NB4 (cell line): Measurements from ENCODE around the gene C10orf71.

Experiments
- DNase-seq: peaks from one replicate; pipeline ENCODE4 v3.0.0; 2010; ENCODE audit warnings: low read depth
- H3K4me3 ChIP-seq: one replicate; pipeline ENCODE4 v1.5.1; 2011; ENCODE audit warnings: mild to moderate bottlenecking, low read depth, low read length, moderate library complexity
- CTCF ChIP-seq: IDR thresholded peaks from one replicate; pipeline ENCODE4 v1.5.1; 2012; ENCODE audit warnings: low read depth, low read length
- MAX ChIP-seq: IDR thresholded peaks from 2 replicates; pipeline ENCODE4 v1.6.1; 2011; ENCODE audit warnings: low read depth, low read length
- MYC ChIP-seq: IDR thresholded peaks from 2 replicates; pipeline ENCODE4 v1.6.1; 2011; ENCODE audit warnings: low read depth, low read length
- POLR2A ChIP-seq: IDR thresholded peaks from 2 replicates; pipeline ENCODE4 v1.6.1; 2011; ENCODE audit warnings: mild to moderate bottlenecking; ENCODE audit not compliant: insufficient read length; ENCODE audit errors: extremely low read depth

C10orf71 gene

GRCh38 chr10:49297818-49298670 lies 926 bp upstream of the C10orf71 start:
- no peak for TF ChIP-seq MAX
- no peak for TF ChIP-seq CTCF
- TF ChIP-seq MYC = no peak
- no peak for TF ChIP-seq POLR2A
- H3K4me3 ChIP-seq = no peak overlapping the region
- DNase-seq = no peak

- TF ChIP-seq CTCF (no peak), MAX (no peak), POLR2A (no peak), MYC (no peak)
- no peak for DNase-seq
- H3K4me3 ChIP-seq = no peak overlapping the region
Measured at GRCh38 chr10:49298671-49298982, 343 bp upstream of the C10orf71 start.

- H3K4me3 ChIP-seq = no peak overlapping the region
- DNase-seq = no peak
- TF ChIP-seq POLR2A (no peak), MAX (no peak), MYC (no peak), CTCF (no peak)
Measured at GRCh38 chr10:49299816-49300139, 808 bp downstream of the C10orf71 start.

GRCh38 chr10:49300140-49300974 lies 1.4 kb downstream of the C10orf71 start:
- DNase-seq = no peak
- TF ChIP-seq MAX (no peak), POLR2A (no peak), CTCF (no peak), MYC (no peak)
- H3K4me3 ChIP-seq = no peak overlapping the region

GRCh38 chr10:49301302-49301701 lies 2.3 kb downstream of the C10orf71 start:
- TF ChIP-seq POLR2A (no peak), CTCF (no peak), MAX (no peak), MYC (no peak)
- H3K4me3 ChIP-seq = no peak overlapping the region
- no peak for DNase-seq
